CD4-positive, CD25-positive, alpha-beta regulatory T cell (primary cell): ENCODE data around the gene SEMA3A. TPM values are rescaled to one million over a fixed set of nuclear protein-coding genes. Genes with fewer than 3 reads are reported as not detected.
"Not testable (repeated sequence)": the region's sequence is repeated elsewhere in the genome, so short reads cannot be mapped to it uniquely, and the experiment has no call there.

ENCODE experiments used
- ATAC-seq, 2 donors: fragments of 150-1000 bp; cut with Tn5 transposase; one replicate each; pipeline ENCODE4 v1.10.0; 2021; ENCODE audit warnings: low read depth in 2 of 2, moderate number of reproducible peaks in 2 of 2, moderate library complexity in 1 of 2
- DNase-seq, 3 donors: peaks; one replicate each; pipeline versions ENCODE4 v3.0.0 to v3.0.0-alpha.2; 2012 to 2022; ENCODE audit warnings: mixed read lengths in 1 of 3
- H3K27ac ChIP-seq: one replicate; pipeline ENCODE4 v1.7.0; 2013; ENCODE audit warnings: mild to moderate bottlenecking, low read length; ENCODE audit not compliant: insufficient read depth, poor library complexity, severe bottlenecking
- H3K27me3 ChIP-seq: one replicate; pipeline ENCODE4 v1.7.0; 2013; ENCODE audit warnings: low read length; ENCODE audit not compliant: control insufficient read depth, insufficient read depth
- H3K36me3 ChIP-seq: one replicate; pipeline ENCODE4 v1.7.0; 2013; ENCODE audit warnings: mild to moderate bottlenecking, low read length, moderate library complexity; ENCODE audit not compliant: control insufficient read depth, insufficient read depth
- H3K4me1 ChIP-seq: 2 replicates; pipeline ENCODE4 v1.7.0; 2013; ENCODE audit warnings: mild to moderate bottlenecking, low read length; ENCODE audit not compliant: insufficient read depth, control insufficient read depth, poor library complexity, severe bottlenecking
- H3K4me3 ChIP-seq: one replicate; pipeline ENCODE4 v1.7.0; 2013; ENCODE audit warnings: low read depth, mild to moderate bottlenecking, low read length, moderate library complexity
- H3K9me3 ChIP-seq, 2 experiments: 1 replicate in 1 of 2; 2 replicates in 1 of 2; pipeline ENCODE4 v1.7.0; 2013; ENCODE audit warnings: low read length in 2 of 2, mild to moderate bottlenecking in 1 of 2, moderate library complexity in 1 of 2; ENCODE audit not compliant: control insufficient read depth in 2 of 2
- H3K27ac Mint-ChIP-seq, 3 donors: one replicate each; pipeline ENCODE4 v1.8.0; 2020 to 2022; ENCODE audit warnings: mild to moderate bottlenecking in 3 of 3, mixed read lengths in 3 of 3, moderate library complexity in 2 of 3
- H3K27me3 Mint-ChIP-seq: one replicate; pipeline ENCODE4 v1.8.0; 2022; ENCODE audit warnings: mild to moderate bottlenecking, mixed read lengths
- H3K36me3 Mint-ChIP-seq: one replicate; pipeline ENCODE4 v1.8.0; 2020; ENCODE audit warnings: mixed read lengths
- H3K4me1 Mint-ChIP-seq, 4 donors: one replicate each; pipeline ENCODE4 v1.8.0; 2020 to 2022; ENCODE audit warnings: mixed read lengths in 4 of 4, mild to moderate bottlenecking in 1 of 4
- H3K4me3 Mint-ChIP-seq, 4 donors: one replicate each; pipeline ENCODE4 v1.8.0; 2020 to 2022; ENCODE audit warnings: mild to moderate bottlenecking in 4 of 4, mixed read lengths in 4 of 4, moderate library complexity in 3 of 4
- H3K9me3 Mint-ChIP-seq, 7 donors: one replicate each; pipeline ENCODE4 v1.8.0; 2020 to 2022; ENCODE audit warnings: mixed read lengths in 7 of 7, mild to moderate bottlenecking in 3 of 7, moderate library complexity in 2 of 7
- polyA plus RNA-seq, 4 donors: library from polyadenylated mRNA; unstranded; fragments of 300-500 nt; fragmentation: Illumina TruSeq; gene quantifications; one replicate each; pipeline ENCODE4 v1.2.3, GENCODE V29; 2021
- total RNA-seq: library from RNA; stranded (reverse); gene quantifications from one replicate; pipeline ENCODE4 v1.2.3, GENCODE V29; 2022

Gene SEMA3A
- total and polyA plus RNA-seq, 5 donors from 2014 or later = not detected

DNA sequence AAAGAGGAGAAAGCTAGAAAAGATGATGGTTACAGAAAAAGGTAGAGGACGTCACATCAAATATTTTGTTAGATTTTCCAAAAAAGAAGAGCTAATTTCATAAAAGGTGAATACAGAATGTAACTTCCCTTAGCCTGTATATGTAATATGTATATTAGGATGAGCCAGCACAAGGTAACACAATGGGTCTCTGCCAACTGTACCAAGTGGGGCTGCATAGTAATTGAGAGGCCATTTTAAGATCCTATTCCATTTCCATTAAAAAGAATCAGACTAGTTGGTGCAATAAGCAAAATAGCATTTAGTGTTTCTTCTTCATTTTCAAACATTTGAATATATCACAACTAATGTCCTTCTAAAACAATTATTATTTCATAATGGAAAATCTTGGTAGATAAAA is 134.6 kb downstream of the SEMA3A start:
- Histone ChIP-seq H3K27me3 (no peaks in the 10 kb centered on the region), H3K4me1 (no peaks in the 10 kb centered on the region), H3K9me3 (peaks cover 0 to 9% of the 10 kb centered on the region in 2 experiments), H3K27ac (no peak overlapping the region), H3K4me3 (no peak overlapping the region), H3K36me3 (no peaks in the 10 kb centered on the region)
- Mint-ChIP-seq H3K4me1 (peaks cover 0 to 6% (median 0%) of the 10 kb centered on the region in 4 donors), H3K4me3 (no peak overlapping the region), H3K9me3 (peaks cover 0 to 13% (median 0%) of the 10 kb centered on the region in 7 donors), H3K36me3 (no peaks in the 10 kb centered on the region), H3K27me3 (no peaks in the 10 kb centered on the region), H3K27ac (no peak overlapping the region)
- no peak for DNase-seq
- ATAC-seq = no peak

- H3K4me1 Mint-ChIP-seq = peaks cover 0 to 6% (median 0%) of the 10 kb centered on the region in 4 donors
- H3K27ac ChIP-seq = no peak overlapping the region
- no peak overlapping the region for H3K27ac Mint-ChIP-seq
- H3K27me3 ChIP-seq = no peaks in the 10 kb centered on the region
- no peak overlapping the region for H3K4me3 Mint-ChIP-seq
- H3K4me3 ChIP-seq = no peak overlapping the region
- H3K4me1 ChIP-seq = no peaks in the 10 kb centered on the region
- no peaks in the 10 kb centered on the region for H3K36me3 Mint-ChIP-seq
- peaks cover 0 to 9% of the 10 kb centered on the region in 2 experiments for H3K9me3 ChIP-seq
- H3K36me3 ChIP-seq = no peaks in the 10 kb centered on the region
- H3K27me3 Mint-ChIP-seq = no peaks in the 10 kb centered on the region
- H3K9me3 Mint-ChIP-seq = peaks cover 0 to 13% (median 0%) of the 10 kb centered on the region in 7 donors
- ATAC-seq (no peak), DNase-seq (no peak)
These were observed 136.1 kb downstream of the SEMA3A start for GRCh38 chr7:84058311-84059076.

DNA sequence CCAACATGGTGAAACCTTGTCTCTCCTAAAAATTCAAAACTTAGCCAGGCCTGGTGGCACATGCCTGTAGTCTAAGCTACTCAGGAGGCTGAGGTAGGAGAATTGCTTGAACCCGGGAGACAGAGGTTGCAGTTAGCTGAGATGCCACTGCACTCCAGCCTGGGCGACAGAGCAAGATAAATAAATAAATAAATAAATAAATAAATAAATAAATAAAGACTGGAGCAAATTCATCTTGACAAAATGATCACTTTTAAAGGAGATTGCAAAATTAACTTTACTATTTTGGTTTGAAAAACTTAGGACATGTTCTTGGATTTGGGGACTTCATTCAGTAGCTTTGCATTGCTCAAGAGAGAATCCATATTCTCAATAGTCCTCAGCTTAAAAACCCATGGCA is 137.0 kb downstream of the SEMA3A start:
- Mint-ChIP-seq H3K36me3 (no peaks in the 10 kb centered on the region), H3K27ac (no peak overlapping the region), H3K4me1 (peaks cover 0 to 6% (median 0%) of the 10 kb centered on the region in 4 donors), H3K27me3 (no peaks in the 10 kb centered on the region), H3K9me3 (peaks cover 0 to 13% (median 0%) of the 10 kb centered on the region in 7 donors), H3K4me3 (no peak overlapping the region)
- no peaks in the 10 kb centered on the region for H3K27me3 ChIP-seq
- no peak overlapping the region for H3K27ac ChIP-seq
- ATAC-seq (no peak), DNase-seq (no peak)
- no peak overlapping the region for H3K4me3 ChIP-seq
- no peaks in the 10 kb centered on the region for H3K4me1 ChIP-seq
- H3K9me3 ChIP-seq = peaks cover 0 to 9% of the 10 kb centered on the region in 2 experiments
- no peaks in the 10 kb centered on the region for H3K36me3 ChIP-seq

- no peaks in the 10 kb centered on the region for H3K36me3 ChIP-seq
- peaks cover 0 to 6% (median 0%) of the 10 kb centered on the region in 4 donors for H3K4me1 Mint-ChIP-seq
- peaks cover 0 to 13% (median 0%) of the 10 kb centered on the region in 7 donors for H3K9me3 Mint-ChIP-seq
- ATAC-seq = no peak
- H3K4me1 ChIP-seq = no peaks in the 10 kb centered on the region
- H3K36me3 Mint-ChIP-seq = no peaks in the 10 kb centered on the region
- no peak overlapping the region for H3K27ac ChIP-seq
- H3K4me3 Mint-ChIP-seq = no peak overlapping the region
- H3K27me3 Mint-ChIP-seq = no peaks in the 10 kb centered on the region
- no peaks in the 10 kb centered on the region for H3K27me3 ChIP-seq
- H3K4me3 ChIP-seq = no peak overlapping the region
- no peak overlapping the region for H3K27ac Mint-ChIP-seq
- no peak for DNase-seq
- peaks cover 0 to 9% of the 10 kb centered on the region in 2 experiments for H3K9me3 ChIP-seq
These were observed 138.5 kb downstream of the SEMA3A start for GRCh38 chr7:84055904-84056605.

DNA sequence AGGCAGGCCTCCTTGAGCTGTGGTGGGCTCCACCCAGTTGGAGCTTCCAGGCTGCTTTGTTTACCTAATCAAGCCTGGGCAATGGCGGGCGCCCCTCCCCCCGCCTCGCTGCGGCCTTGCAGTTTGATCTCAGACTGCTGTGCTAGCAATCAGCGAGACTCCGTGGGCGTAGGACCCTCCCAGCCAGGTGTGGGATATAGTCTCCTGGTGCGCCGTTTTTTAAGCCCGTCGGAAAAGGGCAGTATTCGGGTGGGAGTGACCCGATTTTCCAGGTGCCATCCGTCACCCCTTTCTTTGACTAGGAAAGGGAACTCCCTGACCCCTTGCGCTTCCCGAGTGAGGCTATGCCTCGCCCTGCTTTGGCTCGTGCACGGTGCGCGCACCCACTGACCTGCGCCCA is 139.4 kb downstream of the SEMA3A start:
- not testable (repeated sequence) for H3K36me3 Mint-ChIP-seq, DNase-seq, H3K4me3 Mint-ChIP-seq, H3K27ac ChIP-seq, H3K4me3 ChIP-seq, H3K27me3 ChIP-seq, H3K36me3 ChIP-seq, H3K9me3 Mint-ChIP-seq, H3K27me3 Mint-ChIP-seq, H3K9me3 ChIP-seq, ATAC-seq, H3K27ac Mint-ChIP-seq, H3K4me1 ChIP-seq, H3K4me1 Mint-ChIP-seq

- H3K27ac ChIP-seq = no peak overlapping the region
- no peak overlapping the region for H3K4me3 ChIP-seq
- ATAC-seq (no peak), DNase-seq (no peak)
- Mint-ChIP-seq H3K36me3 (no peaks in the 10 kb centered on the region), H3K4me3 (no peak overlapping the region), H3K27ac (no peak overlapping the region), H3K9me3 (peaks cover 0 to 12% (median 1%) of the 10 kb centered on the region in 7 donors), H3K27me3 (no peaks in the 10 kb centered on the region), H3K4me1 (peaks cover 0 to 5% (median 0%) of the 10 kb centered on the region in 4 donors)
- H3K36me3 ChIP-seq = no peaks in the 10 kb centered on the region
- H3K27me3 ChIP-seq = no peaks in the 10 kb centered on the region
- H3K9me3 ChIP-seq = peaks cover 0 to under 1% of the 10 kb centered on the region in 2 experiments
- H3K4me1 ChIP-seq = no peaks in the 10 kb centered on the region
These were observed 145.3 kb downstream of the SEMA3A start for GRCh38 chr7:84049071-84049836.

- no peak overlapping the region for H3K27ac Mint-ChIP-seq
These were observed 147.5 kb downstream of the SEMA3A start for GRCh38 chr7:84047085-84047484.

More at GRCh38 chr7:84047085-84047484, 147.5 kb downstream of the SEMA3A start:
- H3K27me3 Mint-ChIP-seq = no peaks in the 10 kb centered on the region
- peaks cover 0 to 12% (median 1%) of the 10 kb centered on the region in 7 donors for H3K9me3 Mint-ChIP-seq
- Histone ChIP-seq H3K9me3 (peaks cover 2 to 3% of the 10 kb centered on the region in 2 experiments), H3K27me3 (no peaks in the 10 kb centered on the region), H3K4me3 (no peak overlapping the region), H3K27ac (no peak overlapping the region), H3K36me3 (no peaks in the 10 kb centered on the region), H3K4me1 (no peaks in the 10 kb centered on the region)
- no peak for ATAC-seq
- peaks cover 0 to 5% (median 0%) of the 10 kb centered on the region in 4 donors for H3K4me1 Mint-ChIP-seq
- H3K36me3 Mint-ChIP-seq = no peaks in the 10 kb centered on the region
- no peak overlapping the region for H3K4me3 Mint-ChIP-seq
- DNase-seq = no peak
